Neural cell (in vitro differentiated cells): ENCODE measurements around the gene P2RX2. TPM values are rescaled to one million over a fixed set of nuclear protein-coding genes. Genes with fewer than 3 reads are reported as not detected.

Source experiments
- H2AFZ ChIP-seq: fragments of 200-600, 300-800 bp; sonication (generic), shearing (Covaris generic); 2 replicates; pipeline ENCODE4 v1.6.0; 2014; ENCODE audit warnings: low read depth, mild to moderate bottlenecking, antibody characterized with exemption, low read length, moderate library complexity
- H3F3A ChIP-seq: fragments of 200-600 bp; shearing (Covaris generic); 2 replicates; pipeline ENCODE4 v1.6.1; 2016; ENCODE audit warnings: mild to moderate bottlenecking, moderate library complexity, mixed read lengths, antibody characterized with exemption, low read length; ENCODE audit not compliant: insufficient read depth, poor library complexity, severe bottlenecking
- H3K27ac ChIP-seq: fragments of 200-600, 300-800 bp; sonication (generic), shearing (Covaris generic); 2 replicates; pipeline ENCODE4 v1.5.1; 2014; ENCODE audit warnings: mild to moderate bottlenecking, low read length, moderate library complexity
- H3K27me3 ChIP-seq: fragments of 300-800, 200-600 bp; sonication (generic), shearing (Covaris generic); 2 replicates; pipeline ENCODE4 v1.6.0; 2014; ENCODE audit warnings: mild to moderate bottlenecking, low read depth, low read length, moderate library complexity; ENCODE audit not compliant: insufficient read depth
- H3K36me3 ChIP-seq: fragments of 300-800, 200-600 bp; sonication (generic), shearing (Covaris generic); 2 replicates; pipeline ENCODE4 v1.5.1; 2014; ENCODE audit warnings: mild to moderate bottlenecking, antibody characterized with exemption, low read length, moderate library complexity; ENCODE audit not compliant: insufficient read depth
- H3K4me2 ChIP-seq: fragments of 300-800, 200-600 bp; sonication (generic), shearing (Covaris generic); 2 replicates; pipeline ENCODE4 v1.6.0; 2014; ENCODE audit warnings: mild to moderate bottlenecking, low read length
- H3K4me3 ChIP-seq: fragments of 300-800, 200-600 bp; sonication (generic), shearing (Covaris generic); 2 replicates; pipeline ENCODE4 v1.5.1; 2014; ENCODE audit warnings: mild to moderate bottlenecking, low read length, moderate library complexity
- H3K79me2 ChIP-seq: fragments of 200-600 bp; shearing (Covaris generic); replicated peaks from 2 replicates; pipeline ENCODE4 v1.6.0; 2014; ENCODE audit warnings: mild to moderate bottlenecking, low read length, moderate library complexity; ENCODE audit not compliant: insufficient read depth
- H3K9ac ChIP-seq: fragments of 300-800, 200-600 bp; sonication (generic), shearing (Covaris generic); 2 replicates; pipeline ENCODE4 v1.6.1; 2016; ENCODE audit warnings: mild to moderate bottlenecking, low read length, mixed read lengths
- H3K9me2 ChIP-seq: fragments of 200-600 bp; shearing (Covaris generic); 2 replicates; pipeline ENCODE4 v1.6.1; 2016; ENCODE audit warnings: mild to moderate bottlenecking, low read length, mixed read lengths; ENCODE audit not compliant: insufficient read depth
- H3K9me3 ChIP-seq: fragments of 200-600, 300-800 bp; sonication (generic), shearing (Covaris generic); 2 replicates; pipeline ENCODE4 v1.6.1; 2016; ENCODE audit warnings: mild to moderate bottlenecking, mixed run types, low read length, moderate library complexity, mixed read lengths
- H4K20me1 ChIP-seq: fragments of 200-600 bp; shearing (Covaris generic); 2 replicates; pipeline ENCODE4 v1.6.1; 2016; ENCODE audit warnings: mild to moderate bottlenecking, mixed run types; ENCODE audit not compliant: insufficient read depth
- CTCF ChIP-seq: fragments of 450-650 bp; IDR thresholded peaks from 2 replicates; pipeline ENCODE4 v1.5.1; 2014; ENCODE audit warnings: antibody characterized with exemption, mild to moderate bottlenecking, moderate library complexity; ENCODE audit not compliant: poor library complexity, severe bottlenecking
- EZH2 ChIP-seq: fragments of 200-600, 300-800 bp; shearing (Covaris generic), sonication (generic); IDR thresholded peaks from 2 replicates; pipeline ENCODE4 v1.6.1; 2014; ENCODE audit warnings: antibody characterized with exemption, low read length, borderline replicate concordance, mild to moderate bottlenecking; ENCODE audit not compliant: insufficient read depth, poor library complexity, severe bottlenecking
- MXI1 ChIP-seq: fragments of 450-650 bp; conservative IDR thresholded peaks from 2 replicates; pipeline ENCODE4 v1.6.1; 2014; ENCODE audit warnings: antibody characterized with exemption, mild to moderate bottlenecking; ENCODE audit not compliant: poor library complexity, severe bottlenecking
- RAD21 ChIP-seq: fragments of 450-650 bp; conservative IDR thresholded peaks from 2 replicates; pipeline ENCODE4 v1.6.1; 2014; ENCODE audit warnings: antibody characterized with exemption, mild to moderate bottlenecking, moderate library complexity
- REST ChIP-seq: IDR thresholded peaks from 2 replicates; pipeline ENCODE4 v1.6.1; 2012; ENCODE audit warnings: borderline replicate concordance
- TAF1 ChIP-seq: IDR thresholded peaks from 2 replicates; pipeline ENCODE4 v1.6.1; 2012; ENCODE audit warnings: low read depth
- polyA plus RNA-seq: library from polyadenylated mRNA; depleted of rRNA; stranded (reverse); fragments of >200 nt; gene quantifications from 2 replicates; pipeline ENCODE4 v1.2.3, GENCODE V29; 2014

The P2RX2 gene
- polyA plus RNA-seq, 1 donor from 2014 or later, result not detected

GRCh38 chr12:132603240-132604150, 15.1 kb upstream of the P2RX2 start:
- Histone ChIP-seq H4K20me1 (no peaks in the 10 kb centered on the region), H3K9me3 (no peaks in the 10 kb centered on the region), H2AFZ (no peak overlapping the region), H3K27ac (no peak overlapping the region), H3K9ac (no peak overlapping the region), H3K36me3 (no peaks in the 10 kb centered on the region), H3K4me2 (no peak overlapping the region), H3K4me3 (no peak overlapping the region), H3F3A (no peaks in the 10 kb centered on the region), H3K27me3 (no peaks in the 10 kb centered on the region), H3K79me2 (no peaks in the 10 kb centered on the region), H3K9me2 (no peaks in the 10 kb centered on the region)
- TF ChIP-seq MXI1 (no peak), CTCF (no peak), RAD21 (no peak), EZH2 (no peak), TAF1 (no peak), REST (no peak)

GRCh38 chr12:132604151-132604618, 14.4 kb upstream of the P2RX2 start:
- H3K36me3 ChIP-seq, result no peaks in the 10 kb centered on the region
- H3K9ac ChIP-seq, result no peak overlapping the region
- no peaks in the 10 kb centered on the region for H3K9me3 ChIP-seq
- H4K20me1 ChIP-seq, result no peaks in the 10 kb centered on the region
- no peaks in the 10 kb centered on the region for H3K27me3 ChIP-seq
- TF ChIP-seq TAF1, result no peak
- TF ChIP-seq CTCF, result no peak
- no peak for TF ChIP-seq RAD21
- no peak for TF ChIP-seq REST
- TF ChIP-seq EZH2, result no peak
- no peaks in the 10 kb centered on the region for H3K79me2 ChIP-seq
- no peaks in the 10 kb centered on the region for H3F3A ChIP-seq
- H3K4me3 ChIP-seq, result no peak overlapping the region
- H2AFZ ChIP-seq, result no peak overlapping the region
- H3K27ac ChIP-seq, result no peak overlapping the region
- H3K4me2 ChIP-seq, result no peak overlapping the region
- H3K9me2 ChIP-seq, result no peaks in the 10 kb centered on the region
